Right lobe of liver (tissue), 6 donors: Measurements from ENCODE around the gene FXYD6. TPM values are rescaled to one million over a fixed set of nuclear protein-coding genes. Genes with fewer than 3 reads are reported as not detected.

Experiments
- ATAC-seq, 4 donors: fragments of 200-7000 bp; cut with Tn5 transposase; one replicate each; pipeline ENCODE4 v1.9.1; 2020; ENCODE audit warnings: mild to moderate bottlenecking in 4 of 4, moderate library complexity in 4 of 4
- DNase-seq, 3 donors: peaks; one replicate each; pipeline ENCODE4 v3.0.0-alpha.2; 2020
- H3K27ac ChIP-seq, 3 donors: fragments of 200-600 bp; one replicate each; pipeline ENCODE4 v1.8.0; 2022
- H3K27me3 ChIP-seq, 2 donors: fragments of 200-600 bp; one replicate each; pipeline ENCODE4 v1.8.0; 2022
- H3K36me3 ChIP-seq, 4 donors: fragments of 200-600 bp; sonication (generic) in 1 of 4; one replicate each; pipeline versions ENCODE4 v1.5.1 to v1.8.0; 2017 to 2022; ENCODE audit warnings: control low read depth in 1 of 4
- H3K4me1 ChIP-seq, 4 donors: fragments of 200-600 bp; sonication (generic) in 1 of 4; one replicate each; pipeline versions ENCODE4 v1.5.1 to v1.8.0; 2017 to 2022; ENCODE audit warnings: control low read depth in 1 of 4
- H3K4me3 ChIP-seq, 3 donors: fragments of 200-600 bp; one replicate each; pipeline ENCODE4 v1.8.0; 2022
- H3K9me3 ChIP-seq, 4 donors: fragments of 200-600 bp; sonication (generic) in 1 of 4; one replicate each; pipeline versions ENCODE4 v1.5.1 to v1.8.0; 2017 to 2022; ENCODE audit warnings: control low read depth in 1 of 4
- CTCF ChIP-seq, 4 donors: fragments of 200-600 bp in 3 of 4; fragments of 450-650 bp in 1 of 4; IDR thresholded peaks; one replicate each; pipeline versions ENCODE4 v1.5.1 to v1.8.0; 2016 to 2022; ENCODE audit warnings: antibody characterized with exemption in 4 of 4, mild to moderate bottlenecking in 2 of 4
- POLR2A ChIP-seq: fragments of 450-650 bp; IDR thresholded peaks from one replicate; pipeline ENCODE4 v1.6.1; 2017; ENCODE audit warnings: antibody characterized with exemption, mild to moderate bottlenecking
- WGBS: methylation state at CpG from one replicate; pipeline ENCODE4 v1.1.6; 2018; ENCODE audit warnings: low coverage, low lambda C conversion rate; ENCODE audit not compliant: insufficient coverage; ENCODE audit errors: missing lambda C conversion rate; 5-methylcytosine and 5-hydroxymethylcytosine counted together
- intact Hi-C, 2 donors: fragments of 100-400 bp; cut with DNase I; formaldehyde crosslinking; loops; one replicate each; pipeline versions ENCODE4 v1.11.2 to v1.14.1; 2022
- total RNA-seq, 6 experiments: library from RNA; depleted of rRNA in 2 of 6; stranded (reverse); fragments of >200 nt in 2 of 6; fragmentation: NEBNext Ultra II Directional in 3 of 6; extraction: Animal tissue kit (Norgen Biotek cat#: 25700) in 3 of 6; gene quantifications; one replicate each; pipeline versions ENCODE4 v1.1.0 to v1.2.4, GENCODE V29; 2016 to 2023
- donor health status: DM: no; HTN: yes; CAD: no.
- donor health status: DM: no; HTN: no; CAD: no.
- donor health status: DM: no; HTN: no; CAD: no.
- donor health status: DM: no; HTN: yes; CAD: no.
- donor health status: DM: no; HTN: yes; CAD: no.

FXYD6 gene
- total RNA-seq, 6 experiments from 2014 or later: 4.9 to 14.4 (median 8.9) TPM

GRCh38 chr11:117805045-117805444 is 71.4 kb downstream of the FXYD6 start:
- WGBS: 0% methylated on average over 1 of the region's 1 CpG
- intact Hi-C loops: loop anchor here in 1 of 2 donors (10.0 kb wide), 1 partner anchor 370 kb away; no protein-coding TSS in a partner anchor

GRCh38 chr11:117803896-117804295 is 72.6 kb downstream of the FXYD6 start:
- no peak overlapping the region for H3K27ac ChIP-seq
- ATAC-seq (no peak), DNase-seq (no peak)
- H3K9me3 ChIP-seq: no peaks in the 10 kb centered on the region
- H3K27me3 ChIP-seq: no peaks in the 10 kb centered on the region
- no peak overlapping the region for H3K4me3 ChIP-seq
- WGBS: no CpG with 5 or more reads among the region's 8 CpGs
- no peaks in the 10 kb centered on the region for H3K4me1 ChIP-seq
- H3K36me3 ChIP-seq: no peaks in the 10 kb centered on the region
- TF ChIP-seq POLR2A: no peak
- no peak for TF ChIP-seq CTCF (IDR thresholded peaks at IDR 0.05)
- intact Hi-C loops: loop anchor here in 1 of 2 donors (10.0 kb wide), 1 partner anchor 369 kb away; no protein-coding TSS in a partner anchor

More at GRCh38 chr11:117805045-117805444, 71.4 kb downstream of the FXYD6 start:
- Histone ChIP-seq H3K4me1 (no peaks in the 10 kb centered on the region), H3K4me3 (no peak overlapping the region), H3K27me3 (no peaks in the 10 kb centered on the region), H3K27ac (no peak overlapping the region), H3K9me3 (no peaks in the 10 kb centered on the region), H3K36me3 (no peaks in the 10 kb centered on the region)
- DNase-seq (no peak), ATAC-seq (peak in 1 of 4 donors; percentile 19)
- TF ChIP-seq CTCF (IDR thresholded peaks at IDR 0.05) (no peak), POLR2A (no peak)

GRCh38 chr11:117799634-117800033 is 76.8 kb downstream of the FXYD6 start:
- H3K9me3 ChIP-seq: no peaks in the 10 kb centered on the region
- TF ChIP-seq POLR2A (no peak), CTCF (IDR thresholded peaks at IDR 0.05) (no peak)
- H3K4me3 ChIP-seq: no peak overlapping the region
- H3K27ac ChIP-seq: no peak overlapping the region
- H3K4me1 ChIP-seq: peaks cover 0 to 15% (median 0%) of the 10 kb centered on the region in 4 donors
- no peak for ATAC-seq
- no peaks in the 10 kb centered on the region for H3K36me3 ChIP-seq
- peaks cover 0 to 16% of the 10 kb centered on the region in 2 donors for H3K27me3 ChIP-seq
- WGBS: 35% methylated on average over 4 of the region's 5 CpGs
- intact Hi-C loops: loop anchor here (10.0 kb wide), 2 partner anchors 365 to 375 kb away; no protein-coding TSS in a partner anchor
- DNase-seq: no peak

- peak; percentile 32 to 51 (median 38) for ATAC-seq
These were observed 79.5 kb downstream of the FXYD6 start, which contains the start of gene DSCAML1 for GRCh38 chr11:117796872-117797529. Gene DSCAML1 (minus strand): TSS chr11:117797216. CDS start chr11:117797079, 137 bp downstream.

More at GRCh38 chr11:117796872-117797529, 79.5 kb downstream of the FXYD6 start, which contains the start of gene DSCAML1:
- DNase-seq: no peak
- H3K9me3 ChIP-seq: no peaks in the 10 kb centered on the region
- H3K27me3 ChIP-seq: peaks cover 0 to 16% of the 10 kb centered on the region in 2 donors
- intact Hi-C loops: loop anchor here in 1 of 2 donors (10.0 kb wide), 1 partner anchor 372 kb away; no protein-coding TSS in a partner anchor
- H3K36me3 ChIP-seq: no peaks in the 10 kb centered on the region
- H3K4me3 ChIP-seq: no peak within 1 kb of the TSS
- peaks cover 0 to 15% (median 0%) of the 10 kb centered on the region in 4 donors for H3K4me1 ChIP-seq
- TF ChIP-seq POLR2A (no peak), CTCF (IDR thresholded peaks at IDR 0.05) (no peak)
- no peak within 1 kb of the TSS for H3K27ac ChIP-seq
- WGBS: 5% methylated on average over 7 of the region's 66 CpGs
